ENCODE data around the gene ING3. TPM values are rescaled to one million over a fixed set of nuclear protein-coding genes. Genes with fewer than 3 reads are reported as not detected.

Gene ING3
- polyA plus RNA-seq, 1 donor from 2014 or later = 19.7 TPM

GRCh38 chr7:120942861-120943260, 7.7 kb upstream of the ING3 start:
- Histone ChIP-seq H3F3A (ENCODE audit: insufficient read depth, low read length, poor library complexity, severe bottlenecking) (no peaks in the 10 kb centered on the region), H3K36me3 (ENCODE audit: insufficient read depth, low read length) (no peaks in the 10 kb centered on the region), H3K27ac (ENCODE audit: low read length) (no peak overlapping the region), H4K20me1 (ENCODE audit: insufficient read depth) (no peaks in the 10 kb centered on the region), H3K27me3 (ENCODE audit: insufficient read depth, low read depth, low read length) (no peaks in the 10 kb centered on the region), H3K4me2 (ENCODE audit: low read length) (no peak overlapping the region), H2AFZ (ENCODE audit: low read depth, low read length) (no peak overlapping the region), H3K4me3 (ENCODE audit: low read length) (no peak overlapping the region), H3K9me2 (ENCODE audit: insufficient read depth, low read length) (no peaks in the 10 kb centered on the region), H3K9ac (ENCODE audit: low read length) (no peak overlapping the region), H3K79me2 (replicated peaks; ENCODE audit: insufficient read depth, low read length) (no peaks in the 10 kb centered on the region), H3K9me3 (ENCODE audit: low read length) (no peaks in the 10 kb centered on the region)
- TF ChIP-seq REST (IDR thresholded peaks at IDR 0.05; ENCODE audit: borderline replicate concordance) (no peak), TAF1 (IDR thresholded peaks at IDR 0.05; ENCODE audit: low read depth) (no peak), EP300 (conservative IDR thresholded peaks at IDR 0.05; ENCODE audit: poor library complexity, severe bottlenecking) (no peak), SMC3 (conservative IDR thresholded peaks at IDR 0.05; ENCODE audit: poor library complexity) (no peak), CTCF (IDR thresholded peaks at IDR 0.05; ENCODE audit: poor library complexity, severe bottlenecking) (no peak)

GRCh38 chr7:120944826-120945562, 5.6 kb upstream of the ING3 start:
- Histone ChIP-seq H3K9me2 (ENCODE audit: insufficient read depth, low read length) (no peaks in the 10 kb centered on the region), H3K27ac (ENCODE audit: low read length) (no peak overlapping the region), H2AFZ (ENCODE audit: low read depth, low read length) (no peak overlapping the region), H3F3A (ENCODE audit: insufficient read depth, low read length, poor library complexity, severe bottlenecking) (no peaks in the 10 kb centered on the region), H3K9me3 (ENCODE audit: low read length) (no peaks in the 10 kb centered on the region), H4K20me1 (ENCODE audit: insufficient read depth) (no peaks in the 10 kb centered on the region), H3K27me3 (ENCODE audit: insufficient read depth, low read depth, low read length) (no peaks in the 10 kb centered on the region), H3K9ac (ENCODE audit: low read length) (no peak overlapping the region), H3K4me2 (ENCODE audit: low read length) (no peak overlapping the region), H3K4me3 (ENCODE audit: low read length) (no peak overlapping the region), H3K36me3 (ENCODE audit: insufficient read depth, low read length) (no peaks in the 10 kb centered on the region), H3K79me2 (replicated peaks; ENCODE audit: insufficient read depth, low read length) (no peaks in the 10 kb centered on the region)
- TF ChIP-seq POLR2AphosphoS5 (IDR thresholded peaks at IDR 0.05) (no peak), MXI1 (conservative IDR thresholded peaks at IDR 0.05; ENCODE audit: poor library complexity, severe bottlenecking) (no peak), TAF1 (IDR thresholded peaks at IDR 0.05; ENCODE audit: low read depth) (no peak), EZH2 (IDR thresholded peaks at IDR 0.05; ENCODE audit: borderline replicate concordance, insufficient read depth, low read length, poor library complexity, severe bottlenecking) (no peak), RAD21 (conservative IDR thresholded peaks at IDR 0.05) (no peak)

Measured in neural cell (in vitro differentiated cells).